Activated CD8-positive, alpha-beta memory T cell treated with anti-CD3 and anti-CD28 coated beads for 4 hours (primary cell): ENCODE data around the gene ADH1C.
"Not testable (repeated sequence)": the region's sequence is repeated elsewhere in the genome, so short reads cannot be mapped to it uniquely, and the experiment has no call there.

Source experiments
- DNase-seq, 2 donors: peaks; one replicate each; pipeline ENCODE4 v3.0.0-alpha.2; 2020; ENCODE audit warnings: low read depth in 2 of 2

Gene ADH1C

GRCh38 chr4:99357948-99358347 lies 5.4 kb upstream of the ADH1C start:
- DNase-seq, result no peak

- DNase-seq, result no peak
Measured at GRCh38 chr4:99356992-99357391, 4.4 kb upstream of the ADH1C start.

GRCh38 chr4:99356149-99356548 lies 3.6 kb upstream of the ADH1C start:
- DNase-seq, result not testable (repeated sequence)

- no peak for DNase-seq
Measured at GRCh38 chr4:99351487-99351886, 1.1 kb downstream of the ADH1C start.

- DNase-seq, result no peak
Measured at GRCh38 chr4:99349338-99349737, 3.2 kb downstream of the ADH1C start.

- not testable (repeated sequence) for DNase-seq
Measured at GRCh38 chr4:99342624-99343023, 9.9 kb downstream of the ADH1C start.

GRCh38 chr4:99341426-99341825 lies 11.1 kb downstream of the ADH1C start:
- DNase-seq, result no peak

GRCh38 chr4:99339172-99339571 lies 13.4 kb downstream of the ADH1C start:
- no peak for DNase-seq

- no peak for DNase-seq
Measured at GRCh38 chr4:99336553-99336952, 16.0 kb downstream of the ADH1C start.

GRCh38 chr4:99334880-99335279 lies 17.7 kb downstream of the ADH1C start:
- DNase-seq, result no peak

- DNase-seq, result no peak
Measured at GRCh38 chr4:99330648-99331047, 21.9 kb downstream of the ADH1C start.

GRCh38 chr4:99329876-99330275 lies 22.7 kb downstream of the ADH1C start:
- no peak for DNase-seq

GRCh38 chr4:99324979-99325378 lies 27.6 kb downstream of the ADH1C start:
- no peak for DNase-seq

GRCh38 chr4:99324361-99324760 lies 28.2 kb downstream of the ADH1C start:
- DNase-seq, result no peak

- DNase-seq, result no peak
Measured at GRCh38 chr4:99323756-99324155, 28.8 kb downstream of the ADH1C start.

GRCh38 chr4:99321241-99322191 lies 31.0 kb downstream of the ADH1C start, which contains the start of gene ADH1B:
Gene ADH1B, minus strand, starts transcription at chr4:99321401. Its CDS starts 70 bp downstream, at chr4:99321331.
- DNase-seq, result no peak

- DNase-seq, result not testable (repeated sequence)
Measured at GRCh38 chr4:99317811-99318210, 34.7 kb downstream of the ADH1C start.

GRCh38 chr4:99317354-99317753 lies 35.2 kb downstream of the ADH1C start:
- no peak for DNase-seq

GRCh38 chr4:99315839-99316238 lies 36.7 kb downstream of the ADH1C start:
- no peak for DNase-seq

GRCh38 chr4:99314211-99314610 lies 38.3 kb downstream of the ADH1C start:
- no peak for DNase-seq

- no peak for DNase-seq
Measured at GRCh38 chr4:99310389-99310788, 42.2 kb downstream of the ADH1C start.

GRCh38 chr4:99305638-99306400 lies 46.7 kb downstream of the ADH1C start:
- DNase-seq, result no peak
